GM10266 (cell line): ENCODE data around the gene CYTH1.
A peak's percentile ranks its signal among the peaks of the same experiment; 100 is the strongest.

Experiments
- DNase-seq: peaks from one replicate; pipeline ENCODE4 v3.0.0; 2012; ENCODE audit errors: extremely low spot score
- TF ChIP-seq, protein P1 (sequence below): IDR thresholded peaks from 2 replicates; pipeline ENCODE4 v1.5.1; 2012; ENCODE audit warnings: mild to moderate bottlenecking, low read depth; ENCODE audit not compliant: control insufficient read depth, insufficient read depth; ENCODE audit errors: missing control alignments

CYTH1 gene

DNA sequence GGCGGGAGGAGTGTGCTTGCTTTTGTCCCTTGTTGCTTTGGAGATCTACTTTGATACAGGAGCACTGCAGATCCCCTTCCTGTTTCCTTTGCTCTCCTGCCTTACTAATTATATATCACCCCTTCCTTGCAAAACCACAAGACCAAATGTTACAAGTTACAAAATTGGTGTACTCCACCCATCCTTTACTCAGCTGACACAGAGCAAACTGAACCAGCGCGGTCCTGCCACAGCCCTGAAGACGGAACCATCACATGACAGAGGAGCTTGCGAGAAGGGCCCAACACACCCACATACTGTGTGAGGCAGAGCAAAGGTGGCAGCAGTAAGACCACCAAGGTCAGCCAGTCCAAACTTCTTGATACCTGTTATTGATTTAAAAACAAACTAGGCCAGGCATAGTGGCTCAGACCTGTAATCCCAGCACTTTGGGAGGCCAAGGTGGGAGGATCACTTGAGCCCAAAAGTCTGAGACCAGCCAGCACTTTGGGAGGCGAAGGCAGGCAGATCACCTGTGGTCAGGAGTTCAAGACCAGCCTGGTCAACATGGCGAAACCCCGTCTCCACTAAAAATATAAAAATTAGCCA, 33.2 kb downstream of the CYTH1 start:
- DNase-seq = no peak
- TF ChIP-seq, protein P1, sequence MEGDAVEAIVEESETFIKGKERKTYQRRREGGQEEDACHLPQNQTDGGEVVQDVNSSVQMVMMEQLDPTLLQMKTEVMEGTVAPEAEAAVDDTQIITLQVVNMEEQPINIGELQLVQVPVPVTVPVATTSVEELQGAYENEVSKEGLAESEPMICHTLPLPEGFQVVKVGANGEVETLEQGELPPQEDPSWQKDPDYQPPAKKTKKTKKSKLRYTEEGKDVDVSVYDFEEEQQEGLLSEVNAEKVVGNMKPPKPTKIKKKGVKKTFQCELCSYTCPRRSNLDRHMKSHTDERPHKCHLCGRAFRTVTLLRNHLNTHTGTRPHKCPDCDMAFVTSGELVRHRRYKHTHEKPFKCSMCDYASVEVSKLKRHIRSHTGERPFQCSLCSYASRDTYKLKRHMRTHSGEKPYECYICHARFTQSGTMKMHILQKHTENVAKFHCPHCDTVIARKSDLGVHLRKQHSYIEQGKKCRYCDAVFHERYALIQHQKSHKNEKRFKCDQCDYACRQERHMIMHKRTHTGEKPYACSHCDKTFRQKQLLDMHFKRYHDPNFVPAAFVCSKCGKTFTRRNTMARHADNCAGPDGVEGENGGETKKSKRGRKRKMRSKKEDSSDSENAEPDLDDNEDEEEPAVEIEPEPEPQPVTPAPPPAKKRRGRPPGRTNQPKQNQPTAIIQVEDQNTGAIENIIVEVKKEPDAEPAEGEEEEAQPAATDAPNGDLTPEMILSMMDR = no peak

DNA sequence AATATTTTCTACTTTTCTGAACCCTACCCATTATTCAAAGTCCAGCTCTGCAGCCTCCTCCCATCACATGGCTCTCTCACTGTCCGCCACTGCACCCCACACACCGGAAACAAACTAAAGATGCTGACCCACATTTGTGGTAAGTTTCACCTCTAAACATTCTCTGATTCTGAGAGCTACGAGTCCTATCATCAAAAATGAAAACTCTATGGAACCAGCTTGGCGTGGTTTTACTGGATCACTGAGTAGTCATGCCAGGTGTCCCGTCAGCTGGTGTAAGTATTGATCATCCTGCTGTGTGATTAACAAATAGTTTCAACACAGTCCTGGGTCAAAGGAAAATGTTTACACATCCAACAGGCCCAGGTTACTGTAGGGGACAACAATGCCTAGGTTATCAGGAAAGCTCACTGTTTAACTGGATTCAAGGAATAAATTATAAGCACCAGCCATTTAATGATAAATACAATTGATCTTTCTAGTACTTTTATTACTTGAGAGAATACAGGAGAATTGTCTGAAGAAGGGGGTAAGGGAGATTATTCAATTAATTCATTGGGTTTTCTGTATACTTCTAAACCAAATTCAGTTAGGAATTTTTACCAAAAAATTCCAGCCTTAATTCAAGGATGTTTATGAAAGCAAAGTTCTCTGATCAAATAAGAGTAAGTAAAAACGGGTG, 33.9 kb downstream of the CYTH1 start:
- TF ChIP-seq, protein P1 = no peak
- DNase-seq = no peak

DNA sequence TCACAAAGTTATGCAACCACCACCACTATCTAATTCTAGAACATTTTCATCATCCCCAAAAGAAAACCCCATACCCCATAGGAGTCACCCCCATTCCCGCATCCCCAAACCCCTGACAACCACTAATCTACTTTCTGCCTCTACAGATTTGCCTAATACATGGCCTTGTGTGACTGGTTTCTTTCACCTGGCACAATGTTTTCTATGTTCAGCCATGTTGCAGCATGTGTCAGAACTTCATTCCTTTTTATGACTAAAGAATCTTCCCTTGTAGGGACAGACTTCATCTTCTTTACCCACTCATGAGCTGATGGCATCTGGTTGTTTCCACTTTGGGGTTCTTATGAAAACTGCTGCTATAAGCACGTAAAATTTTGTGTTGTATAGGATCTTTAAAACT, 34.6 kb downstream of the CYTH1 start:
- no peak for DNase-seq
- TF ChIP-seq, protein P1 = no peak

DNA sequence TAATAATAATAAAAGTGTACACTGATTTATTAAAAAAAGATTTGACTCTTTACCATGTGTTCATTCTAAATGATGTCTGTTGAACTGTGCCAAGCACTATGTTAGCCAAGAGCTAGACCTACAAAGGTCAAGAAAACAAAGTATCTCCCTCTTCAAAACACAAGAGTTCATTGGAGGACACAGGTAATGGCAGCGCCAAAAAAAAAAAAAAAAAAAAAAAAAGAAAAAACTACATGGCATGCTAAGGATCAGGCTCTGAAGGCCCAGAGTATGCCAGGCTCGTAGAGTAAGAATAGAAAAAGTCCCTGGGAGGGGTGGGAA, 35.2 kb downstream of the CYTH1 start:
- DNase-seq = no peak
- TF ChIP-seq, protein P1 = no peak

DNA sequence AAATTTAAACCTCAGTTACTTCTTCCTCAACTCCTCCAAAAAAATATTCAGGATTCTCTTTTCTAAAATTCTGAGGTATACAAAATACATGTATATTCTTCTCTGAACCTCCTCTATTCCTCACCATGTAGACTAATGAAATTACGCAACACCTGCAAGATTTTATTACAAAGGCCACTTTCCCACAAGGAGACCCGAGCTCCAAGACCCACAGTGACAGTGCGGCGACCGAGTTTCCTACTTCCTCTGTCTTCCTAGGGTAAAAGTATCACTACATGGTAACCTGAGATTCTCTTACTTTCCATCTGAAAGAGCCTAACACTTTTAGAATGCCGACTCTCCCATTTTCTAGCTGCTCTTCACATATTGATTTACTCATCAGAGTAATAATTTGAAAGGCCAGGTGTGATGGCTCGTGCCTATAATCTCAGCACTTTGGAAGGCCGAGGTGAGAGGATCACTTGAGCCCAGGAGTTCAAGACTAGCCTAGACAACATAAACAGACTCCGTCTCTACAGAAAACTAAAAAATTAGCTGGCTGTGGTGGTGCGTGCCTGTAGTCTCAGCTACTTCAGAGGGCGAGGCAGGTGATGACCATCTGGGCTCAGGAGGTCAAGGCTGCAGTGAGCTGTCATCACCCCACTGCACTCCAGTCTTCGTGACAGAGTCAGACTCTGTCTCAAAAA, 35.7 kb downstream of the CYTH1 start:
- DNase-seq = no peak
- TF ChIP-seq, protein P1 = no peak

DNA sequence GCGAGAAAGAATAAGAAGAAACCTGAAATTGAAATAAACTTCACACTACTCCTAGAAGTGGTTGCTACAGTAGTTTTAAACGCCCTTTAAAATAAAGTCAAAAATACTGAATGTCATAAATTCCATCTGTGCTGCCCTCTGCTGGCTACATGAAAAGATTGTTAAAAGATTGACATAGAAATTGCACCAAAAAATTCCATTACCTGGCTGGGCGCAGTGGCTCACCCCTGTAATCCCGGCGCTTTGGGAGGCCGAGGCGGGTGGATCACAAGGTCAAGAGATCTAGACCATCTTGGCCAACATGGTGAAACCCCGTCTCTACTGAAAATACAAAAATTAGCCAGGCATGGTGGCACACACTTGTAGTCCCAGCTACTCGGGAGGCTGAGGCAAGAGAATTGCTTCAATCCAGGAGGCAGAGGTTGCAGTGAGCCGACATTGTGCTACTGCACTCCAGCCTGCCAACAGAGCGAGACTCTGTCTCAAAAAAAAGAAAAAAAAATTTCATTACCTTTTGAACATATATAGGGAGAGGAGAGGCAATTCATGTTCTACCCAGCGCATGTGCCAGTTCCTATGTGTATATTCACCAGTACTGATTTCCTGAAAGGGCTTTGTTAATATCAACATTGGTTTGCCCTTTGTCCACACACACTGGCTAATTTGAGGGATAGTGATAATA, 36.5 kb downstream of the CYTH1 start:
- TF ChIP-seq, protein P1 = peak; percentile 69
- no peak for DNase-seq

DNA sequence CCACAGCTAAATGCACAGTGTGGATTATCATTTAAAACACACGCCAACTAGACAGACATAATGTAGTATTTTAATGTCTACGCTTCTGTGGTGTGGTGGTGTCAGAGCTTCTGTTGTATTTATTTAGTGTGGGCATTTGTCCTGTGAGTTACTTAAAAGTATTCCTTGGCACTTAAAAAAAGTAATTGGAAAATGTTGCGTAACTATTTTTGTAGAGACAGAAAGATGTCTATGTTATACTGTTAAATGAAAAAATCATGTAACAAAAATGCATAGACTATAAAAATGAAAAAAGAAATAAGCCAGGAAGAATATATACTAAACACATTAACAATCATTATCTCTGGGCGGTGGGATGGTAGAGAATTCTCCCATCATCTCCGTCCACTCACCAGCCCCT, 39.2 kb downstream of the CYTH1 start:
- TF ChIP-seq, protein P1 = no peak
- DNase-seq = no peak
